ENCODE data around the gene NDUFB7. TPM values are rescaled to one million over a fixed set of nuclear protein-coding genes. Genes with fewer than 3 reads are reported as not detected.
A peak's percentile ranks its signal among the peaks of the same experiment; 100 is the strongest.
"Not testable (repeated sequence)": the region's sequence is repeated elsewhere in the genome, so short reads cannot be mapped to it uniquely, and the experiment has no call there.

Gene NDUFB7
- 240 and 323 TPM in 2 replicates for total RNA-seq (2014; rRNA removed; shearing (Covaris generic))

DNA sequence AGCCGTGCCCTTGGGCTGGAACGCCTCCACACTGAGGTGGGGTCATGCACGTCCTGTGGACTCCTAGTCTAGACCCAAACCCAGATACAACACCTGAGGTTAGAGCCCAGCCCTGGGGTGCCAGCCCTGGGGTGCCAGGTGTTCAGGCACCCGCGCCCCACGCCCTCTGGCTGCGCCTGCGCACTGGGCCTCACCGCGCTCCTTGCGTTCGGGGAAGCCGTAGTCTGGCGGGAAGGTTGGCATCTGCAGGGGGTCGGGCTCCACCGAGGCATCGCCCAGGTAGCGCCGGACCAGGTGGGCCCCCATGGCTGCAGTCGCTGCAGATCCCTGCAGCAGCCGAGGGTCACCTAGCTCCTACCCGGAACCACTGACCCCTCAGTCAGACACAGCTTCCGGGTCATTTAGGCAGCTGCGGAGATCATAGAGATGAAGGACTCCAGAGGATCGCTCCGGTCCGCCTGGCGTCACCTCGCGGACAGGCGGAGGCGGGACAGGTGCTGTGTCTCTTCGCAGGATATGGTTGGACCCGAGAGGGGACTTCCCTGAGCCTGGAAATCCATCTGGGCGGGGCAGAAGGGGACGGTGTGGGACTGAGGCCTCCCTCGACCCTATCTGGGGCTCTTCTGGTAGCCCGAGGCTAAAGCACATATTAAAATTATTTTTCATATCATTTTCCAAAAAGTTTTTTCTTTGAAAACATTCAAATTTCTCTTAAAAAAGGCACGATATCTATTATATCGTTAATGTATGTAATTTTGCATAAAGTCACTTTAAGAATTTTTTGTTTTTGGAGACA, at the start of gene NDUFB7:
TSS of gene NDUFB7 (minus strand) at position 372 of the 796 bp plus-strand sequence. CDS start at position 306, 66 bp downstream.
- peak; percentile 97 to 98 for DNase-seq
- H3K27me3 ChIP-seq, result no peaks in the 10 kb centered on the region
- no peaks in the 10 kb centered on the region for H3K9me3 ChIP-seq (replicated peaks)
- H3K27ac ChIP-seq, result peak within 1 kb of the TSS; percentile 65
- H3K4me1 ChIP-seq, result peaks cover 6% of the 10 kb centered on the region; the same call in 1 of the 2 replicates
- H3K36me3 ChIP-seq, result peaks cover 3% of the 10 kb centered on the region; the same call in 1 of the 2 replicates
- H3K4me3 ChIP-seq, result peak within 1 kb of the TSS; percentile 98

DNA sequence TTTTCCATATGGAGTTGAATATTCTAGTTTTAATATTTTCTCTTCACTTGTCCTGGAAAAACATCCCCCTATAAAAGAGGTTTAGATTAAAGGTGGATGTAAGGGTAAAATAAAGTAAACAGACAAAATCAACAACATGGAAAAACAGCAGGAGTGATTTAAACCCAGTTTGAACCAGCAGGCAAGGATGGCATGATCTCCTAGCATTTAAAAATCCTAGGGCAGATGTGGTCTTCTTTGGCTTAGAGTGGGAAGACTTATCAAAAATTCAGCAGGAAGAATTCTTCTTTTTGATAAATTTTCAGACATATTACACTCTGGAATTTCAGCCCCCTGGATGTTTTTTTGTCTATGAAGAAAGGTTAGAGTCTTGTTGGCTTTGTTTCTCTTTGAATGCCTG, 47.5 kb upstream of the NDUFB7 start:
- DNase-seq, result no peak
- H3K27me3 ChIP-seq, result no peaks in the 10 kb centered on the region
- no peak overlapping the region for H3K27ac ChIP-seq
- no peaks in the 10 kb centered on the region for H3K36me3 ChIP-seq
- H3K4me1 ChIP-seq, result no peaks in the 10 kb centered on the region
- H3K9me3 ChIP-seq (replicated peaks), result peaks cover 12% of the 10 kb centered on the region
- no peak overlapping the region for H3K4me3 ChIP-seq

DNA sequence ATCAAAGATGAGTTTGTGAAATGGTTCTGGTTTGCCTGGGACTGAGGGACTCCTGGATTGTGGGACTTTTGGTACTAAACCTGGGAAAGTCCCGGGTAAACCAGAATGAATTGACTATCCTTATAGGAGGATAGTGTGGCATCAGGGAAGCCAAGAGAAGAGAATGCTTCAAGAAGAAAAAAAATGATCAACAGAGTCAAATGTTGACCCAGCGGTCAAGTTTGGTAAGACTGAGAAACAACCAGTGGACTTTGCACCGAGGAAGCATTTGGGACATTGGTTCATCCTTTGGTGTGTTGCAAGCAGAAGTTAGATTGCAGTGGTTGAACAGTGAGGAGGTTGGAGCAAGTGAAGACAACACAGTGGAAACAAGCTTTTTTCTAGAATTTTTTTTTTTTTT, 44.5 kb upstream of the NDUFB7 start:
- Histone ChIP-seq H3K4me1 (no peaks in the 10 kb centered on the region), H3K9me3 (replicated peaks) (peaks cover 12% of the 10 kb centered on the region), H3K36me3 (no peaks in the 10 kb centered on the region), H3K27ac (no peak overlapping the region), H3K4me3 (no peak overlapping the region), H3K27me3 (no peaks in the 10 kb centered on the region)
- no peak for DNase-seq

DNA sequence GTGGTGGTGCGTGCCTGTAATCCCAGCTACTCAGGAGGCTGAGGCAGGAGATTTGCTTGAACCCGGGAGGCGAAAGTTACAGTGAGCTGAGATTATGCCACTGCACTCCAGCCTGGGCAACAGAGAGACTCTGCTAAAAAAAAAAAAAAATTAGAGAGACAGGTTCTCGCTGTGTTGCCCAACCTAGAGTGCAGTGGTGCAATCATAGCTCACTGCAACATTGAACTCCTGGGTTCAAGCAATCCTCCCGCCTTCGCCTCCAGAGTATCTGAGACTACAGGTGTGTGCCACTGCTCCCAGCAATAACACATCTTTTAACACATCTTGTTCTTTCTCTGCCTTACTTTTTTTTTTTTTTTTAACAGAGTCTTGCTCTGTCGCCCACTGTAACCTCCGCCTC, 43.8 kb upstream of the NDUFB7 start:
- Histone ChIP-seq H3K4me3 (no peak overlapping the region), H3K27ac (no peak overlapping the region), H3K4me1 (no peaks in the 10 kb centered on the region), H3K36me3 (no peaks in the 10 kb centered on the region), H3K27me3 (no peaks in the 10 kb centered on the region), H3K9me3 (replicated peaks) (peaks cover 12% of the 10 kb centered on the region)
- no peak for DNase-seq

DNA sequence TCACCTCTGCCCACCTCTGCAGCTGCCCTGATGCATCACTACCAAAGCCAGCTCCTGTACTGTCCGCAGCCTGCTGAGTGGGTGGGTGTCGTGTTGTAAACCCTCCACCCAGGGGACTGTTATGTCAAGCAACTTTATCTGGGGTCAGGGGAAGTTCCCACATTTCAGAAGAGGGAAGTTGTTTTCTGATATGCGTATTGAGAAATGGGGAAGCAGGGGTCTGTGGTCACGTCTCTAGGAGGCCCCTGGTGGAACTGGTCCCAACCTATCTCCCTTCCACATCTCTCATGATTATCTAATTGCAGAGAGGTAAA, 42.2 kb upstream of the NDUFB7 start:
- Histone ChIP-seq H3K36me3 (no peaks in the 10 kb centered on the region), H3K27ac (no peak overlapping the region), H3K9me3 (replicated peaks) (peaks cover 1% of the 10 kb centered on the region; the same call in 1 of the 2 replicates), H3K27me3 (no peaks in the 10 kb centered on the region), H3K4me1 (no peaks in the 10 kb centered on the region), H3K4me3 (no peak overlapping the region)
- no peak for DNase-seq

DNA sequence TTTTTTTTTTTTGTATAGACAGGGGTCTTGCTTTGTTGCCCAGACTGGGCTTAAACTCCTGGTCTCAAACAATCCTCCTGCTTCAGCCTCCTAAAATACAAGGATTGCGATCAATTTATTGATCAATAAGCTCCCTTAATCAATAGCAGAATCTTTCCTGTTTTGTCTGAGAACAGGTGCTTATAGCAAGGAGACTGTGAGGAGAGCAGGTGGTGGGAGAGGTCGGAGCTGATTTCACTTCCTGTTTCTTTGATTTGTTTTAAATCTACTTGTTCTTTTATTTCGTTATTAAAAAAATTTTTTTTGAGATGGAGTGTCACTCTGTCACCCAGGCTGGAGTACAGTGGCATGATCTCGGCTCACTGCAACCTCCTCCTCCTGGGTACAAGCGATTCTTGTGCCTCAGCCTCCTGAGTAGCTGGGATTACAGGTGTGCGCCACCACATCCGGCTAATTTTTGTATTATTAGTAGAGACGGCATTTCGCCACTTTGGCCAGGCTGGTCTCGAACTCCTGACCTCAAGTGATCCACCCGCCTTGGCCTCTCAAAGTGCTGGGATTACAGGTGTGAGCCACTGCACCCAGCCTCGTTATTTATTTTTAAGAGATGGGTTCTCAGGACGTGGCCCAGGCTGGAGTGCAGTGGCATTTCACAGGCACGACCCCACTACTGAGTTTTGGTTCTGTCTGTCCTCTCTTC, 41.7 kb upstream of the NDUFB7 start:
- H3K27ac ChIP-seq; H3K36me3 ChIP-seq; H3K4me3 ChIP-seq; H3K9me3 ChIP-seq (replicated peaks); DNase-seq; H3K27me3 ChIP-seq; H3K4me1 ChIP-seq: not testable (repeated sequence)

DNA sequence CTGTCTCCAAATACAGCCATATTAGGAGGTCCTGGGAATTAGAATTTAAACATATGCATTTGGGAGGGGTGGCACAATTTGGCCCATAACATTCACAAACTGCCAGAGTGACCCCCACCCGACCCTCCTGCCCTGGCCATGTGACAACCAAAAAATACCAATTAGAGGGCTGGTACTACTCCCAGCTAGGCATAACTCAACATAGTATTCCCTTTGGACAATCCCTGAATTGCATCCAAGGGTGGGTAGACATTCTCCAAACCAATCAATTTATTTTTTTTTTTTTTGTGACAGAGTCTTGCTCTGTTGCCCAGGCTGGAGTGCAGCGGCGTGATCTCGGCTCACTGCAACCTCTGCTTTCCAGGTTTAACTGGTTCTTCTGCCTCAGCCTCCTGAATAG, 40.8 kb upstream of the NDUFB7 start:
- no peaks in the 10 kb centered on the region for H3K4me1 ChIP-seq
- H3K4me3 ChIP-seq, result no peak overlapping the region
- H3K9me3 ChIP-seq (replicated peaks), result no peaks in the 10 kb centered on the region
- no peaks in the 10 kb centered on the region for H3K36me3 ChIP-seq
- DNase-seq, result no peak
- H3K27me3 ChIP-seq, result no peaks in the 10 kb centered on the region
- H3K27ac ChIP-seq, result no peak overlapping the region

DNA sequence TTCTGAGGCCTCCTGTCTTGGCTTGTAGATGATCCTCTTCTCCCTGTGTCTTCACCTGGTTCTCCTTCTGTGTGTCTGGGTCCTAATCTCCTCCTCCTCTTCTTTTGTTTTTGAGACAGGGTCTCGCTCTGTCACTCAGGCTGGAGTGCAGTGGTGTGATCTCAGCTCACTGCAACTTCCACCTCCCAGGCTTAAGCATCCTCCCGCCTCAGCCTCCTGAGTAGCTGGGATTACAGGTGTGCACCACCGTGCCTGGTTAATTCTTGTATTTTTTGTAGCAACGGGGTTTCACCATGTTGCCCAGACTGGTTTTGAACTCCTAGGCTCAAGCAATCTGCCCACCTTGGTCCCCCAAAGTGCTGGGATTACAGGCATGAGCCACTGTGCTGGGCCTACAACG, 40.4 kb upstream of the NDUFB7 start:
- H3K36me3 ChIP-seq; H3K27me3 ChIP-seq; H3K4me3 ChIP-seq; H3K4me1 ChIP-seq; H3K27ac ChIP-seq; H3K9me3 ChIP-seq (replicated peaks); DNase-seq: not testable (repeated sequence)

DNA sequence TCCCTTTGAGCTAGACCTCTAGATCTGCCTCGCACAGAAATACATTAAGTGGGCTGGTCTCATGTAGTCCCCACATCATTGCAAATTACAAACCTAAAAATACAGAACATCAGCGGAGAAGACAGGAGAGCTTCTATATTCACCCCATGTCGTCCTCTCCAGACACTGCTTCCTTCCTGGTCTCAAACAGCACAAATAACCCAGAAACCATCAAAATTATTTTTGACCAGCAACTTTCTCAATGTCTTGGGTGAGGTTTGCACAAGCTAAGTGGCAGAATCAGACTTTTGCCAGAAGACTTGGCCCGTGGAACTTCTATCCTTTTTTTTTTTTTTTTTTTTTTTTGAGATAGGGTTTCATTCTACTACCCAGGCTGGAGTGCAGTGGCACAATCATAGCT, 39.2 kb upstream of the NDUFB7 start:
- Histone ChIP-seq H3K4me1 (no peaks in the 10 kb centered on the region), H3K27ac (no peak overlapping the region), H3K27me3 (no peaks in the 10 kb centered on the region), H3K36me3 (no peaks in the 10 kb centered on the region), H3K4me3 (no peak overlapping the region), H3K9me3 (replicated peaks) (no peaks in the 10 kb centered on the region)
- DNase-seq, result no peak

DNA sequence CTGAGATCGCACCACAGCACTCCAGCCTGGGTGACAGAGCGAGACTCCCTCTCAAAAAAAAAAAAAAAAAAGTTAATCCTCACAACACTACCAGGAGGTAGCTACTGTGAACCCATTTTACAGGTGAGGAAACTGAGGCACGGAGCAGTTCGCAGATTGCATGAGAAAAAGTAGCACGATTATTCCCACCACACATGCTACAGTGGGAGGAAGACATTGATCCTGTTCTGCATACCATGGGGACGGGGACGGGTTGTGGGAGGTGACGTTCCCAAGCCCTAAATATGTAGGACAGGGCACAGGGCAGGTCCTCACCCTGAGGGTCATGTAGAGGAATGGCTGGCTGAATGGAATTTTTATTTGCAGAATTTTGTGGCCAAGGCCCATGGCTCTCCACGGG, 34.8 kb upstream of the NDUFB7 start:
- no peak for DNase-seq
- no peaks in the 10 kb centered on the region for H3K4me1 ChIP-seq
- no peaks in the 10 kb centered on the region for H3K36me3 ChIP-seq
- no peaks in the 10 kb centered on the region for H3K9me3 ChIP-seq (replicated peaks)
- H3K4me3 ChIP-seq, result no peak overlapping the region
- H3K27me3 ChIP-seq, result peaks cover 4% of the 10 kb centered on the region; the same call in 1 of the 2 replicates
- H3K27ac ChIP-seq, result no peak overlapping the region

DNA sequence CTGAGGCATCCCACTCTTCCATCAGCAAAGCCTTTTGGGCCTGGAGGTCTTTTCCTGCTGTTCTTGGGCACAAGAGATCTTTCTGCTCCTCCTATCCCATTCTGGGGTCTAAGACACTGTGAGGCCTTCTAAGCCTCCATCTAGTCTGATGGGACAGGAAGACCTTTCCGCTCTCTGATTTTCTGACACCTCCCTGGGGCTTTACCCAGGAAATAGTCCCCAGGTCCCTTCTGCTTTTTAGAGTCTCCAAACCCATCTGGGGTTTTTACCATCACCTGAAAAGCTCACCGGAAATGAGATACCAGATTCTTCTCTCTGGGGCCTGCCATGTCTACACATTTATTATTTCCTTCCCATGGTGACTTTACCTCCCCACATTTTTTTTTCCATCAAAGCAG, 32.1 kb upstream of the NDUFB7 start:
- no peak for DNase-seq
- Histone ChIP-seq H3K36me3 (no peaks in the 10 kb centered on the region), H3K4me1 (no peaks in the 10 kb centered on the region), H3K4me3 (no peak overlapping the region), H3K27ac (no peak overlapping the region), H3K9me3 (replicated peaks) (no peaks in the 10 kb centered on the region), H3K27me3 (peaks cover 4% of the 10 kb centered on the region; the same call in 1 of the 2 replicates)

DNA sequence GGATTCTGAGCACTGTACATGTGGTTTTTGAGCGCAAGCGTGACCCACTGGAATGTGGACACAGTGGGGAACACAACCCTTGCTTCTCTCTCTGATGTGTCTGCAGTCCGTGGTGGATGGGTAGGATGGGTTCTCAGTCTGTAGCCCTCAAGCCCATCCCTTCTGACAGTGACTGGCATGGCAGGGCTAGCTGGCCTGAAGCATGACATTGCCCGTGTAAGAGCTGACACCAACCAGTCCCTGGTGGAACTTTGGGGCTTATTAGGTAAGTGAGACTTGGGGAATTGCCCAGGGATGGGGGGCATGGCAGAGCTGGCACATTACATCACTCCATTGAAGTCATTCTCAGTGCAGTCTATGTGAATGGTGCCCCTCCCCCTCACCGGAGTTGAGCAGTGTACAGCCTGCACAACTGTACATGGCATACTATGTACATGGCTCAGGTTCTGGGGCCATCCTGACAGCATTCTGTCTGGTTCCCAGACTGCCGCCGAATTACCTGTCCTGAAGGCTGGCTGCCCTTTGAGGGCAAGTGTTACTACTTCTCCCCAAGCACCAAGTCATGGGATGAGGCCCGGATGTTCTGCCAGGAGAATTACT, 27.8 kb upstream of the NDUFB7 start:
- H3K9me3 ChIP-seq (replicated peaks), result peaks cover 6% of the 10 kb centered on the region
- H3K4me1 ChIP-seq, result no peaks in the 10 kb centered on the region
- H3K27ac ChIP-seq, result no peak overlapping the region
- no peaks in the 10 kb centered on the region for H3K36me3 ChIP-seq
- H3K4me3 ChIP-seq, result no peak overlapping the region
- H3K27me3 ChIP-seq, result no peaks in the 10 kb centered on the region
- no peak for DNase-seq

DNA sequence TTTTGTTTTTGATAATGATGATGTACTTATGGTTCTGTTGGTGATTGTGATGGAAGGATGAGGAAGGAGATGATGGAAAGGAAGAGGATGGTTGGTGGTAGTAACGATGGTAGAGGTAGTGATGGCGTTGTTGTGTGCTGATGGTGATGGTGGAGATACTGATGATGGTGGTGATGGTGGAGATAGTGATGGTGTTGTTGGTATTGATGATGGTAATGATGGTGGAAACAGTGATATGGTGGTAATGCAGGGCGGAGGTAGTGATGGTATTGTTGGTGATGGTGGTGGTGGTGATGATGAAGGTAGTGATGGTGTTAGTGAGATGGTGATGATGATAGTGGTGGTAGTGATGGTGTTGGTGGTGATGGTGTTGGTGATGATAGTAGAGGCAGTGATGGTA, 23.7 kb upstream of the NDUFB7 start:
- H3K4me1 ChIP-seq, result no peaks in the 10 kb centered on the region
- no peak for DNase-seq
- no peaks in the 10 kb centered on the region for H3K36me3 ChIP-seq
- H3K27ac ChIP-seq, result no peak overlapping the region
- no peak overlapping the region for H3K4me3 ChIP-seq
- H3K27me3 ChIP-seq, result no peaks in the 10 kb centered on the region
- H3K9me3 ChIP-seq (replicated peaks), result peaks cover 6% of the 10 kb centered on the region

DNA sequence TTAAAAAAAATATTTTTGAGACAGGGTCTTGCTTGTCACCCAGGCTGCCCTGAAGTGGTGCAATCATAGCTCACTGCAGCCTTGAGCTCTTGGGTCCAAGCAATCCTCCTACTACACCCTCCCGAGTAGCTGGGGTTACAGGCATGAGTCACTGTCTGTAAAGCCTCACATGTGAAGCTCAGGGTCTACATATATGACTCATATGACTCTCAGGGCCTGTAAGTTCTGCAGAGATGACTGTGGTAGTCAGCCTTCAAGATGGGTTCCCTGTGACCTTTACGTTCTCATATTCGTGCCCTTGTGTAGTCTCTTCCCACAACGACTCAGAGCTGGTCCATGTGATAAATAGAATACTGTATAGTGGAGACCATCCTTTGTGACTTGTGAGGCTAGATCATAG, 17.6 kb upstream of the NDUFB7 start:
- not testable (repeated sequence) for H3K4me3 ChIP-seq; H3K4me1 ChIP-seq; H3K27ac ChIP-seq; H3K27me3 ChIP-seq; H3K9me3 ChIP-seq (replicated peaks); H3K36me3 ChIP-seq; DNase-seq

DNA sequence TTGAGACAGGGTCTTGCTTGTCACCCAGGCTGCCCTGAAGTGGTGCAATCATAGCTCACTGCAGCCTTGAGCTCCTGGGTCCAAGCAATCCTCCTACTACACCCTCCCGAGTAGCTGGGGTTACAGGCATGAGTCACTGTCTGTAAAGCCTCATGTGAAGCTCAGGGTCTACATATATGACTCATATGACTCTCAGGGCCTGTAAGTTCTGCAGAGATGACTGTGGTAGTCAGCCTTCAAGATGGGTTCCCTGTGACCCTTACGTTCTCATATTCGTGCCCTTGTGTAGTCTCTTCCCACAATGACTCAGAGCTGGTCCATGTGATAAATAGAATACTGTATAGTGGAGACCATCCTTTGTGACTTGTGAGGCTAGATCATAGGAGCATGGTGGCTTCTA, 13.3 kb upstream of the NDUFB7 start:
- H3K27me3 ChIP-seq, H3K4me1 ChIP-seq, DNase-seq: not testable (repeated sequence)

More for the DNA sequence above, 13.3 kb upstream of the NDUFB7 start:
- H3K9me3 ChIP-seq (replicated peaks); H3K4me3 ChIP-seq; H3K27ac ChIP-seq; H3K36me3 ChIP-seq: not testable (repeated sequence)
